HEK293 (cell line): ENCODE results near the gene VASP.

Experiments used
- CTCF ChIA-PET: fragments of 350-600 bp; formaldehyde crosslinking; extraction: SDS; loops from one replicate; lab custom pipeline; 2021; ENCODE audit warnings: antibody characterized with exemption; lab: Yijun Ruan, JAX
- POLR2A ChIA-PET: fragments of 300-600 bp; formaldehyde crosslinking; extraction: SDS; loops from one replicate; lab custom pipeline; 2020; ENCODE audit warnings: antibody characterized with exemption, inconsistent platforms; lab: Yijun Ruan, JAX
- H3K27ac ChIP-seq: fragments of 200-500 bp; sonication (Bioruptor generic); 2 replicates; pipeline ENCODE4 v1.5.1; 2014; ENCODE audit warnings: low read depth, low read length, control low read depth, inconsistent platforms; ENCODE audit errors: extremely low read depth
- H3K36me3 ChIP-seq, 2 experiments: fragments of 200-500 bp in 1 of 2; sonication (Bioruptor generic) in 1 of 2; 1 replicate in 1 of 2; 2 replicates in 1 of 2; pipeline ENCODE4 v1.5.1; 2014 to 2017; ENCODE audit warnings: inconsistent platforms in 2 of 2, low read length in 2 of 2; ENCODE audit not compliant: control insufficient read depth in 2 of 2, insufficient read depth in 1 of 2
- H3K4me1 ChIP-seq: fragments of 200-500 bp; sonication (Bioruptor generic); 2 replicates; pipeline ENCODE4 v1.5.1; 2014; ENCODE audit warnings: mild to moderate bottlenecking, low read length, inconsistent platforms; ENCODE audit not compliant: control insufficient read depth, insufficient read depth
- H3K4me3 ChIP-seq: 2 replicates; pipeline ENCODE4 v1.5.1; 2011; ENCODE audit warnings: low read depth, mild to moderate bottlenecking, control low read depth, low read length, moderate library complexity
- H3K9me3 ChIP-seq: fragments of 200-500 bp; sonication (Bioruptor generic); 2 replicates; pipeline ENCODE4 v1.5.1; 2014; ENCODE audit warnings: low read depth, low read length, inconsistent platforms; ENCODE audit not compliant: control insufficient read depth, insufficient read depth
- FEZF1 ChIP-seq: fragments of 450-650 bp; formaldehyde crosslinking; IDR thresholded peaks from 2 replicates; pipeline ENCODE4 v1.5.1; 2016; ENCODE audit warnings: missing biosample characterization, missing genetic modification characterization
- GLIS1 ChIP-seq: fragments of 450-650 bp; formaldehyde crosslinking; IDR thresholded peaks from 2 replicates; pipeline ENCODE4 v1.5.1; 2016; ENCODE audit warnings: missing biosample characterization, missing genetic modification characterization
- GLIS2 ChIP-seq: fragments of 450-650 bp; formaldehyde crosslinking; IDR thresholded peaks from 2 replicates; pipeline ENCODE4 v1.5.1; 2016; ENCODE audit warnings: missing biosample characterization, missing genetic modification characterization
- PRDM6 ChIP-seq: fragments of 450-650 bp; formaldehyde crosslinking; IDR thresholded peaks from 2 replicates; pipeline ENCODE4 v1.5.1; 2017; ENCODE audit warnings: missing biosample characterization, missing genetic modification characterization
- SP7 ChIP-seq: fragments of 450-650 bp; formaldehyde crosslinking; IDR thresholded peaks from 2 replicates; pipeline ENCODE4 v1.5.1; 2016; ENCODE audit warnings: missing biosample characterization, missing genetic modification characterization
- ZFHX2 ChIP-seq: fragments of 450-650 bp; formaldehyde crosslinking; conservative IDR thresholded peaks from 2 replicates; pipeline ENCODE4 v1.5.1; 2016; ENCODE audit warnings: missing biosample characterization, missing genetic modification characterization
- ZNF280D ChIP-seq: fragments of 450-650 bp; formaldehyde crosslinking; IDR thresholded peaks from 2 replicates; pipeline ENCODE4 v1.5.1; 2016; ENCODE audit warnings: missing biosample characterization, missing genetic modification characterization
- ZNF311 ChIP-seq: fragments of 450-650 bp; formaldehyde crosslinking; IDR thresholded peaks from 2 replicates; pipeline ENCODE4 v1.5.1; 2017; ENCODE audit warnings: missing biosample characterization, missing genetic modification characterization, borderline replicate concordance
- ZNF366 ChIP-seq: fragments of 450-650 bp; formaldehyde crosslinking; conservative IDR thresholded peaks from 2 replicates; pipeline ENCODE4 v1.5.1; 2016; ENCODE audit warnings: missing biosample characterization, missing genetic modification characterization
- ZNF398 ChIP-seq: fragments of 450-650 bp; formaldehyde crosslinking; IDR thresholded peaks from 2 replicates; pipeline ENCODE4 v1.5.1; 2017; ENCODE audit warnings: missing biosample characterization, missing genetic modification characterization
- ZNF510 ChIP-seq: fragments of 450-650 bp; formaldehyde crosslinking; IDR thresholded peaks from 2 replicates; pipeline ENCODE4 v1.5.1; 2018; ENCODE audit warnings: mild to moderate bottlenecking, missing genetic modification characterization, missing biosample characterization; ENCODE audit not compliant: insufficient replicate concordance
- ZNF513 ChIP-seq: fragments of 450-650 bp; IDR thresholded peaks from 2 replicates; pipeline ENCODE4 v1.5.1; 2018; ENCODE audit warnings: missing biosample characterization, missing genetic modification characterization
- ZNF585B ChIP-seq: fragments of 450-650 bp; formaldehyde crosslinking; IDR thresholded peaks from 2 replicates; pipeline ENCODE4 v1.5.1; 2016; ENCODE audit warnings: missing biosample characterization, missing genetic modification characterization
- ZNF701 ChIP-seq: fragments of 450-650 bp; formaldehyde crosslinking; IDR thresholded peaks from 2 replicates; pipeline ENCODE4 v1.5.1; 2016; ENCODE audit warnings: missing biosample characterization, missing genetic modification characterization
- ZNF747 ChIP-seq: fragments of 450-650 bp; formaldehyde crosslinking; IDR thresholded peaks from 2 replicates; pipeline ENCODE4 v1.5.1; 2016; ENCODE audit warnings: missing biosample characterization, missing genetic modification characterization
- ZNF830 ChIP-seq: fragments of 450-650 bp; IDR thresholded peaks from 2 replicates; pipeline ENCODE4 v1.5.0; 2018; ENCODE audit warnings: missing biosample characterization, missing genetic modification characterization, low read depth, mild to moderate bottlenecking, moderate library complexity
- TF ChIP-seq, protein P1 (sequence below): fragments of 450-650 bp; formaldehyde crosslinking; conservative IDR thresholded peaks from 2 replicates; pipeline ENCODE4 v1.5.1; 2016; ENCODE audit warnings: low read depth, missing biosample characterization, missing genetic modification characterization

The VASP gene

DNA sequence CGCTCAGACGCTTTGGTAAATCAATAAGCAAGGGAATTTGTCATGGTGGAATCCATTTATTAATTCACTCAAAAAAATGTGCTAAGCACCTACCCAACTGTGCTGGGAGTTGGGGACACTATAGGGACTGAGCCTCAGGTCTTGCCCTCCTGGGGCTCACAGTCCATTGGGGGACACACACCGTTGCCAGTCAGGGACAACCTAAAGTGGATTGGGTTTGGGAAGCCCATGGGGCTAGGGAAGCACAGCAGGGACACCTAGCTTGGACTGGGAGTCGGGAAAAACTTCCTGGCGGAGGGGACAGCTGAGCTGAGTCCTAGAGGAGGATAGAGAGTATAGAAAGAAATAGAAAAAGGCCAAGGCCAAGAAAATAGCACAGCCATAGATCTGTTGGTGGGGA is 31.0 kb upstream of the VASP start:
- no peaks in the 10 kb centered on the region for H3K36me3 ChIP-seq
- no peak overlapping the region for H3K27ac ChIP-seq
- CTCF ChIA-PET = interaction anchor here (0.6 to 8.5 kb wide), 7 partner anchors 9 to 85 kb away, joined by 3 to 295 read pairs (median 8); no protein-coding TSS in a partner anchor
- no peak overlapping the region for H3K4me3 ChIP-seq
- POLR2A ChIA-PET = interaction anchor here (3.3 kb wide), 1 partner anchor 37 kb away, joined by 41 read pairs; no protein-coding TSS in a partner anchor
- TF ChIP-seq GLIS2 (tag by site-specific recombination) (no peak), ZNF311 (tag by site-specific recombination) (no peak), ZNF830 (tag by site-specific recombination) (no peak)
- TF ChIP-seq, protein P1, sequence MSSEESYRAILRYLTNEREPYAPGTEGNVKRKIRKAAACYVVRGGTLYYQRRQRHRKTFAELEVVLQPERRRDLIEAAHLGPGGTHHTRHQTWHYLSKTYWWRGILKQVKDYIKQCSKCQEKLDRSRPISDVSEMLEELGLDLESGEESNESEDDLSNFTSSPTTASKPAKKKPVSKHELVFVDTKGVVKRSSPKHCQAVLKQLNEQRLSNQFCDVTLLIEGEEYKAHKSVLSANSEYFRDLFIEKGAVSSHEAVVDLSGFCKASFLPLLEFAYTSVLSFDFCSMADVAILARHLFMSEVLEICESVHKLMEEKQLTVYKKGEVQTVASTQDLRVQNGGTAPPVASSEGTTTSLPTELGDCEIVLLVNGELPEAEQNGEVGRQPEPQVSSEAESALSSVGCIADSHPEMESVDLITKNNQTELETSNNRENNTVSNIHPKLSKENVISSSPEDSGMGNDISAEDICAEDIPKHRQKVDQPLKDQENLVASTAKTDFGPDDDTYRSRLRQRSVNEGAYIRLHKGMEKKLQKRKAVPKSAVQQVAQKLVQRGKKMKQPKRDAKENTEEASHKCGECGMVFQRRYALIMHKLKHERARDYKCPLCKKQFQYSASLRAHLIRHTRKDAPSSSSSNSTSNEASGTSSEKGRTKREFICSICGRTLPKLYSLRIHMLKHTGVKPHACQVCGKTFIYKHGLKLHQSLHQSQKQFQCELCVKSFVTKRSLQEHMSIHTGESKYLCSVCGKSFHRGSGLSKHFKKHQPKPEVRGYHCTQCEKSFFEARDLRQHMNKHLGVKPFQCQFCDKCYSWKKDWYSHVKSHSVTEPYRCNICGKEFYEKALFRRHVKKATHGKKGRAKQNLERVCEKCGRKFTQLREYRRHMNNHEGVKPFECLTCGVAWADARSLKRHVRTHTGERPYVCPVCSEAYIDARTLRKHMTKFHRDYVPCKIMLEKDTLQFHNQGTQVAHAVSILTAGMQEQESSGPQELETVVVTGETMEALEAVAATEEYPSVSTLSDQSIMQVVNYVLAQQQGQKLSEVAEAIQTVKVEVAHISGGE (tag by site-specific recombination) = no peak
- H3K4me1 ChIP-seq = no peaks in the 10 kb centered on the region
- no peaks in the 10 kb centered on the region for H3K9me3 ChIP-seq

DNA sequence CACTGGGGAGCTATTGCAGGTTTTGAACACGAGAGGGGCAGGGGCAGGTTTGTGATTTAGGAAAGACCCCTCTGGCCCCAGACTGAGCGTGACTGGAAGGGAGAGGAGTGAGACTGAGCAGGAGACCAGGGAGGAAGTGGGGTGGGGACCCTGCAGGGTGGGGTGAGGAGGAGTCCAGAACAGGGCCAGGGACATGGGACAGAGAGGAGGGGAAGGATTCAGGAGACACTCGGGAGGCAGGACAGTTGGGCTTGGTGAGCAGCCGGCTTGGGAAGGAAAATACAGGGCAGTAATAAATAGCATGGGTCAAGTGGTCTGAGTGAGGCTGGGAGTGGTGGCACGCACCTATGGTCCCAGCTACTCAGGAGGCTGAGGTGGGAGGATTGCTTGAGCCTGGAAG is 30.1 kb upstream of the VASP start:
- Histone ChIP-seq H3K4me3 (no peak overlapping the region), H3K9me3 (no peaks in the 10 kb centered on the region), H3K36me3 (no peaks in the 10 kb centered on the region), H3K27ac (no peak overlapping the region), H3K4me1 (no peaks in the 10 kb centered on the region)
- TF ChIP-seq ZNF701 (tag by site-specific recombination) (no peak), ZNF585B (tag by site-specific recombination) (no peak), ZNF513 (tag by site-specific recombination) (no peak), ZFHX2 (tag by site-specific recombination) (no peak), ZNF747 (tag by site-specific recombination) (no peak), PRDM6 (tag by site-specific recombination) (no peak)
- POLR2A ChIA-PET = interaction anchor here (0.7 to 3.3 kb wide), 4 partner anchors 8 to 520 kb away, joined by 5 to 41 read pairs (median 13); no protein-coding TSS in a partner anchor
- CTCF ChIA-PET = interaction anchor here (0.6 to 8.5 kb wide), 8 partner anchors 8 to 165 kb away, joined by 4 to 295 read pairs (median 26); partner anchors contain the start of gene FOSB

DNA sequence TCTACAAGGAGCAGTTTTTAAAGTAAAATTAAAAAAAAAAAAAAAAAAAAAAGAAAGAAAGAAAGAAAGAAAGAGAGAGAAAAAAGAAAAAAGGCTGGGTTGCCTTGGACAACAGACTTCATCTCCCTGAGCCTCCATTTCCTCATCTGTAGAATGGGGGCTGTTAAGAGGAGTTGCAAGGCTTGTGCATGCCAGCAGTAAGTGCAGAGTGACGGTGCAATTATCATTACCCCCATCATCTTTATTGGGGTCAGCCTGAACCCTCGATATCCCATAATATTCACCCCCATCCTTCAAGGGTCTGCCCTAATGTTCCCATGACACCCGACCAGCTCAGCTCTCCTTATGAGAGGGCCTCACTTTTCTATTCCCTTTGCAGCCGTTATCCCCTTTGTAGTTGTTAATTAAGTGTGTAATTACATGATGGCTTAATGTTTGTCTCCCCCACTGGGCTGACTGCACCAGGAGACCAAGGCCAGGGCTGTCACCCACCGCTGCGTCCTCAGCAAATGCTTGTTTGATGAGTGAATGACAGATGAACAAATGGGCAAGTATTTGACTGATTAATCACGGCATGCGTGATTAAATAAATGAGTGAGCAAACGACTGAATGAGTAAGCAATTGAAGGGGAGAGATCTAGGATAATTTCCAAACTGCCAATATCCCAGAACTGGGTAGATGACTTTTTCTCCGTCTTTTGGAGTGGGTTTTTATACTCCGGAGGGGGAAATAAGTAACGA is 29.4 kb upstream of the VASP start:
- ChIA-PET CTCF (interaction anchor here (0.6 to 8.5 kb wide), 42 partner anchors 8 to 1731 kb away, joined by 3 to 295 read pairs (median 6); partner anchors contain the start of genes FOSB, OPA3, PPP1R13L and RTN2), POLR2A (interaction anchor here (0.6 to 3.3 kb wide), 17 partner anchors 9 to 521 kb away, joined by 3 to 41 read pairs (median 5); partner anchors contain the start of genes ERCC2, FOSB and QPCTL)
- Histone ChIP-seq H3K4me3 (peak overlapping the region; percentile 20), H3K9me3 (no peaks in the 10 kb centered on the region), H3K27ac (no peak overlapping the region), H3K36me3 (no peaks in the 10 kb centered on the region), H3K4me1 (no peaks in the 10 kb centered on the region)
- TF ChIP-seq GLIS1 (peak; percentile 92), SP7 (tag by site-specific recombination) (peak; percentile 56; the same call in 1 of the 2 replicates), ZNF398 (tag by site-specific recombination) (peak; percentile 79; the same call in 1 of the 2 replicates), ZNF510 (no peak), ZNF366 (tag by site-specific recombination) (peak; percentile 82), FEZF1 (tag by site-specific recombination) (peak; percentile 5; the same call in 1 of the 2 replicates), ZNF280D (peak; percentile 35; the same call in 1 of the 2 replicates)
